Adrenal gland (tissue), 5 donors: ENCODE results near the gene SSTR4.

Experiments used
- POLR2A ChIP-seq, 2 donors: fragments of 450-650 bp; IDR thresholded peaks; one replicate each; pipeline ENCODE4 v1.6.1; 2017; ENCODE audit warnings: antibody characterized with exemption in 2 of 2, mild to moderate bottlenecking in 2 of 2, moderate library complexity in 1 of 2
- TF ChIP-seq, protein P1 (sequence below), 6 experiments: fragments of 450-650 bp in 4 of 6; fragments of 200-600 bp in 2 of 6; sonication (generic) in 1 of 6; IDR thresholded peaks; 1 replicate in 5 of 6; 2 replicates in 1 of 6; pipeline versions ENCODE4 v1.5.1 to v1.8.0; 2016 to 2021; ENCODE audit warnings: antibody characterized with exemption in 6 of 6, mild to moderate bottlenecking in 2 of 6, moderate library complexity in 1 of 6
- donor health status: DM: no; HTN: no; CAD: no.

DNA sequence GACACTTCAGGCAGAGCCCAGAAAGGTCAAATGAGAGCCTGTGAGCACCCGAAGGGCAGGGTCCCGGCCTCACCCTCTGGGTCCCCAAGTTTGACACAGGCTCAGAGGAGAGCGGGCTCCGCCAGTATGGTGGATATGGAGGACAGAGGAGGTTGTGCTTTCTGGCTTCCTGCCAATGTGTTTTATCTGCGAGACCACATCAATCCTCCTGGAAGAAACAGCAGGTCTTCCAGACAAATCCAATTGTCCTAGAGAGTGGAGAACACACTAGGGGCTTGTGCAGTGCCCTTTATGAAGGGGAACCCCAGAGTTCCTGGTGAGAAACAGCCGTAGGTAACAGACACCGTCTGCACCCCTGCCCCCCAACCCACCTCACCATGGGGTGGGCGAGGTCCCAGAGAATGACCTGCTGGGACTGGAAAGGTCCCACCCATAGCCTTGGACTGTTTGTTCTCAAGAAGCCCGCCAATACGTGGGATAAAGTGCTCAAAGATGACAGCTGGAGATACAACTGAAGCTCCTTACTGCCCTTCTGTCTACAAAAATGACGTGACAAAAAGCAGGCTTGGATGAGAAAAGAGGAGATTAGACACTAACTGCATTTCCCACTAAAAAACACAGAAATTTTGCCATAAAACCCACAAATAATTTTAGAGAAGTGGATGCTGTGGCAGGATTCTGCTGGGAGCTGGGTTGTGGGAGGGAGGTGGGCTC lies 23.9 kb upstream of the SSTR4 start:
- TF ChIP-seq, protein P1, sequence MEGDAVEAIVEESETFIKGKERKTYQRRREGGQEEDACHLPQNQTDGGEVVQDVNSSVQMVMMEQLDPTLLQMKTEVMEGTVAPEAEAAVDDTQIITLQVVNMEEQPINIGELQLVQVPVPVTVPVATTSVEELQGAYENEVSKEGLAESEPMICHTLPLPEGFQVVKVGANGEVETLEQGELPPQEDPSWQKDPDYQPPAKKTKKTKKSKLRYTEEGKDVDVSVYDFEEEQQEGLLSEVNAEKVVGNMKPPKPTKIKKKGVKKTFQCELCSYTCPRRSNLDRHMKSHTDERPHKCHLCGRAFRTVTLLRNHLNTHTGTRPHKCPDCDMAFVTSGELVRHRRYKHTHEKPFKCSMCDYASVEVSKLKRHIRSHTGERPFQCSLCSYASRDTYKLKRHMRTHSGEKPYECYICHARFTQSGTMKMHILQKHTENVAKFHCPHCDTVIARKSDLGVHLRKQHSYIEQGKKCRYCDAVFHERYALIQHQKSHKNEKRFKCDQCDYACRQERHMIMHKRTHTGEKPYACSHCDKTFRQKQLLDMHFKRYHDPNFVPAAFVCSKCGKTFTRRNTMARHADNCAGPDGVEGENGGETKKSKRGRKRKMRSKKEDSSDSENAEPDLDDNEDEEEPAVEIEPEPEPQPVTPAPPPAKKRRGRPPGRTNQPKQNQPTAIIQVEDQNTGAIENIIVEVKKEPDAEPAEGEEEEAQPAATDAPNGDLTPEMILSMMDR (IDR thresholded peaks at IDR 0.05), result no peak
- TF ChIP-seq POLR2A (IDR thresholded peaks at IDR 0.05), result no peak
